ENCODE results near the gene TM4SF1.
"Not testable (repeated sequence)": the region's sequence is repeated elsewhere in the genome, so short reads cannot be mapped to it uniquely, and the experiment has no call there.

Gene TM4SF1

DNA sequence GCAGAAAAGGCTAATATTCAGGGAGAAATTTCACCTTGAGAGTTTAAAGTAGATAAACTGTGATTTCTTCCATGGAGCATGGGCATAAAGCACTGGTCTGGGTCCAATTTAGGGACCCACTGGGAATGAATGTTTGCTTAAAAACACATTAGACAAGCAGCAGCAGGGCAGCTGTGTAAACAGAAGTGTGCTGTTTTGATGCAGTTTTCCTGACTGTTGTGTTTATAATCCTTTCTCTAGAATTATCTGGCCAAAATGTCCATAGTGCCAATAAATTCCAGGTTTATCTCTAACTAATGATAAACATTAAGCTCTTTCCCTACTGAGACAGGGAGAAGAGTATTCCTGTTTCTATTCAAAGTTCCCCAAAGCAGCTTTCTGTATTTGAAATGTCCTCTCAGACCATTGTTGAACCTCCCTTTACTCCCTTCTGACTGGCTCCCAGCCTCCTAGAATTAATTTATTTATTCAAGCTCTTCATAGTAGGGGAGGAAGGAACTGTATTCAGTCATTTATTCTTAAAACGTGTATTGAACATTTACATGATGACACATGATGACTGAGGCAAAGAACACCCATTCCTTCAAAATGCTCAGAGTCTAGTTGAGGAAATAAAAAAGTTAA, 37.0 kb downstream of the TM4SF1 start:
- DNase-seq (ENCODE audit: extremely low read depth, low read depth): no peak

DNA sequence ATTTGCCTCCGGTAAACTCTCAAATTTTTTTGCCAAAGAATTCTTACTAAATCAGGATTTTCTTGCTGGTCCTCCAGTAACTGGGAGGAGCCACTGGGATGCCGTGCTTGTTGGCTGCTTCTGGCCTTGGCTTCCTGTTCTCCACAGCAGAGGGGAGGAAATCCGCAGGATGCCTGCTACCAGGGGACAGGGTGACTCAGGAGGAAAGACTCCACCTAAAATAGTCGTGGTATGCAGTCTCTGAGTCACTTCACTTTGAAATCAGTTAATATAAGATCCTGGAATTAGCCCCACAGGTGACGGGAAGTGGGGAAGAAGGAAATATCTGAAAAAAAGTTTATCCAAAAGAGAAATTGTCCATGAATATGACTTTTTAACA, 37.5 kb downstream of the TM4SF1 start:
- TF ChIP-seq, protein P1, sequence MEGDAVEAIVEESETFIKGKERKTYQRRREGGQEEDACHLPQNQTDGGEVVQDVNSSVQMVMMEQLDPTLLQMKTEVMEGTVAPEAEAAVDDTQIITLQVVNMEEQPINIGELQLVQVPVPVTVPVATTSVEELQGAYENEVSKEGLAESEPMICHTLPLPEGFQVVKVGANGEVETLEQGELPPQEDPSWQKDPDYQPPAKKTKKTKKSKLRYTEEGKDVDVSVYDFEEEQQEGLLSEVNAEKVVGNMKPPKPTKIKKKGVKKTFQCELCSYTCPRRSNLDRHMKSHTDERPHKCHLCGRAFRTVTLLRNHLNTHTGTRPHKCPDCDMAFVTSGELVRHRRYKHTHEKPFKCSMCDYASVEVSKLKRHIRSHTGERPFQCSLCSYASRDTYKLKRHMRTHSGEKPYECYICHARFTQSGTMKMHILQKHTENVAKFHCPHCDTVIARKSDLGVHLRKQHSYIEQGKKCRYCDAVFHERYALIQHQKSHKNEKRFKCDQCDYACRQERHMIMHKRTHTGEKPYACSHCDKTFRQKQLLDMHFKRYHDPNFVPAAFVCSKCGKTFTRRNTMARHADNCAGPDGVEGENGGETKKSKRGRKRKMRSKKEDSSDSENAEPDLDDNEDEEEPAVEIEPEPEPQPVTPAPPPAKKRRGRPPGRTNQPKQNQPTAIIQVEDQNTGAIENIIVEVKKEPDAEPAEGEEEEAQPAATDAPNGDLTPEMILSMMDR (IDR thresholded peaks at IDR 0.05; ENCODE audit: low read depth, low read length): no peak
- DNase-seq (ENCODE audit: extremely low read depth, low read depth): peak; percentile 76

More for the DNA sequence above, 37.0 kb downstream of the TM4SF1 start:
- TF ChIP-seq, protein P1 (IDR thresholded peaks at IDR 0.05; ENCODE audit: low read depth, low read length): no peak

DNA sequence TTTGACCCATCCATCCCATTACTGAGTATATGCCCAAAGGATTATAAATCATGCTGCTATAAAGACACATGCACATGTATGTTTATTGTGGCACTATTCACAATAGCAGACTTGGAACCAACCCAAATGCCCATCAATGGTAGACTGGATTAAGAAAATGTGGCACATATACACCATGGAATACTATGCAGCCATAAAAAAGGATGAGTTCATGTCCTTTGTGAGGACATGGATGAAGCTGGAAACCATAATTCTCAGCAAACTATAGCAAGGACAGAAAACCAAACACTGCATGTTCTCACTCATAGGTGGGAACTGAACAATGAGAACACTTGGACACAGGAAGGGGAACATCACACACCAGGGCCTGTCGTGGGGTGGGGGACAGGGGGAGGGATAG, 40.0 kb downstream of the TM4SF1 start:
- DNase-seq (ENCODE audit: extremely low read depth, low read depth): not testable (repeated sequence)

DNA sequence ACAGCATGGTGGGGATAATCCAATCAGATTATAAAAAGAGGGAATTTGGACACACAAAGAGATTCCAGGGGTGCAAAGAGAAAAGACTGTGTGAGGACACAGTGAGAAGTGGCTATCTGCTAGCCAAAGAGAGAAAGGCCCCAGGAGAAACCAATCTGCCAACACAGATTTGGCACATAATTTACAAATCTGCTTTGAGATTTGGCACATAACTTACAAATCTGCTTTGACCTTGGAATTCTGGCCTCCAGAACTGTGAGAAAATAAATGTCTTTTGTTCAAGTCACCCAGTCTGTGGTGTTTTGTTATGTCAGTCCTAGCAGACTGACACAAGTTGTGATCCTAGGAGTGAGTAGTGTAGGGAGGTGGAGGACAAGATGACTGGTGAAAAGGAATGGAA, 40.5 kb downstream of the TM4SF1 start:
- TF ChIP-seq, protein P1 (IDR thresholded peaks at IDR 0.05; ENCODE audit: low read depth, low read length): no peak
- DNase-seq (ENCODE audit: extremely low read depth, low read depth): no peak

DNA sequence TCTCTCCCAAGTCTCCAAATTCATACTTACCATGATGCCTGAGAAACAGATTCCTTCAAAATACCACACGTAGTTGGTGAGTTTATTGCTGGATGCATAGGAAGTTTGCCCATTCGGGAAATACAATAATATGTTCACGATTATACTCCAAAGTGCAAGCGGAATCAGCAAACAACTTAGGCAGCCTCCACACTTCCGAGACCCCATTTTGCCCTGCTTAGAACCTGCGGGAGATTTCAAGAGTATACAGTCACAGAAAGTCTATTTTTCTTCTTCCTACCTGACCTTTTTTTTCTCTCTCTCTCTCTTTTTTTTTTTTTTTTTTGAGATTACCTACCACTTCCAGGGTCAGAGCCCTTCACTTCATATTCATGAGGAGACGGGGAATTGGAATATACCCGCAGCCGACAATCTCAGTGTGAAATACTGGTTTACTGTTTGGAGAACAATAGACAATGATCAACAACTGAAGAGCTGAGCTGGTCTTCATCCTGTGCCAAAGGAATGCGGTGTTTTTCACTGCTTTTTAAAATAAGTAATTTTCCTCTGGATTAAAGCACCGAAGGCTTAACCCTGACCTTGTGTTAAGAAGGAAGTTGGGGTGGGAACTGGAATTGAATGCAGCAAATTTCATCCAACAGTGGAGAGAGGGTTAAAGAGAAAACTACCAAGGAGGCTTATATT, 44.1 kb downstream of the TM4SF1 start, which contains the start of gene TM4SF18:
Gene TM4SF18 (minus strand): TSS at position 461 of the 684 bp plus-strand sequence. CDS start 254 bp downstream, at position 207.
- TF ChIP-seq, protein P1 (IDR thresholded peaks at IDR 0.05; ENCODE audit: low read depth, low read length): no peak
- no peak for DNase-seq (ENCODE audit: extremely low read depth, low read depth)

DNA sequence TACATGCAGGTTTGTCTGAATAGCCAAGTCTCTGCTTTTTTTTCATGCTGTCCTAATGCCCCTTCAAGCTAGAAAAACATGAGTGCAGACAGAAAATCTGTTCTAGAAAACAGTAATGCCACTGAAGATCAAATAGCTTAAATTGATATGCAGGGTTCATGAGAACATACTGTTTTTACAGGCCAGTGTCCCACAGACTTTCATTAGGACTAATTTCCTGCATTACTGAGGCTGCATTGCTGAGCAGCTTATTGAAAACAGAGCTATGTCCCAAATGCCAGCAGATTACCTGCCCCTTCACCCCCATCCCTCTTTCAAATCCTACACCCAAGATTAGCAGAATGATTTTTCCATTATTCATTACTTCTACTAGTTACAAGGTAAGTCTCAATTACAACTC, 44.7 kb downstream of the TM4SF1 start:
- DNase-seq (ENCODE audit: extremely low read depth, low read depth): no peak
- TF ChIP-seq, protein P1 (IDR thresholded peaks at IDR 0.05; ENCODE audit: low read depth, low read length): no peak

DNA sequence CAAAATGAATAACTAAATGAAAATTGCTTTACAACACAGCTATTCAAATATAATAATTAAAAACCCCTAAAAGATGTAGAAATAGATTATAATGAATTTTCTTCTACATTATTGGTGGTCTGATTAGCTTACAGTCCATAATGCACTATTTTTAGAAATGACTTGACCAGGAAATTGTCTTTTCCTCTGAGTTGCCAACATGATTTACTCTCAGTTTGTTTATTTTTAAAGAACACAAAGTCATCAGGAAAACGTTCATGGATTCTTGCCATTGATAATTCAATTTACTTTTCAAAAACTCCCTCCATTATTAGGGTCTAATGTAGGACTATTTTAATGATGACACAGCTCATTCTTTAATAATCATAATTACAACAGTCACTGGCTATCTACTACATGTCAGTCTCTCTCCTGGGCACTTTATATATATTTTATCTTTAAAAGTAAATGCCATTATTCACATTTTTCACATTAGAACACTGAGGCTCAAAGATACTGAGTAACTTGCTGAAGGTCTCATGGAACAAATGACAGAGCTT, 45.2 kb downstream of the TM4SF1 start:
- DNase-seq (ENCODE audit: extremely low read depth, low read depth): no peak

More for the DNA sequence above, 45.2 kb downstream of the TM4SF1 start:
- TF ChIP-seq, protein P1 (IDR thresholded peaks at IDR 0.05; ENCODE audit: low read depth, low read length): no peak
